ENCODE data around the gene CACNA2D4. TPM values are rescaled to one million over a fixed set of nuclear protein-coding genes. Genes with fewer than 3 reads are reported as not detected.

The CACNA2D4 gene
- total and polyA plus RNA-seq, 5 donors from 2014 or later: 2.9 to 10.4 (median 6.4) TPM

- ATAC-seq (ENCODE audit: low read depth in 2 of 2) (no peak), DNase-seq (no peak)
- Histone ChIP-seq H3K27ac (ENCODE audit: insufficient read depth, low read length, poor library complexity, severe bottlenecking) (no peak overlapping the region), H3K27me3 (ENCODE audit: control insufficient read depth, insufficient read depth, low read length) (no peaks in the 10 kb centered on the region), H3K4me3 (ENCODE audit: low read depth, low read length) (no peak overlapping the region), H3K9me3 (ENCODE audit: control insufficient read depth in 2 of 2, low read length in 2 of 2) (no peaks in the 10 kb centered on the region), H3K36me3 (ENCODE audit: control insufficient read depth, insufficient read depth, low read length) (no peaks in the 10 kb centered on the region), H3K4me1 (ENCODE audit: control insufficient read depth, insufficient read depth, low read length, poor library complexity, severe bottlenecking) (no peaks in the 10 kb centered on the region)
- no peaks in the 10 kb centered on the region for H3K4me1 Mint-ChIP-seq
- H3K4me3 Mint-ChIP-seq: no peak overlapping the region
- peaks cover 25% of the 10 kb centered on the region for H3K27me3 Mint-ChIP-seq
- H3K9me3 Mint-ChIP-seq: peaks cover 0 to 2% (median 0%) of the 10 kb centered on the region in 7 donors
- H3K27ac Mint-ChIP-seq: no peak overlapping the region
- H3K36me3 Mint-ChIP-seq: no peaks in the 10 kb centered on the region
These were observed 71.0 kb downstream of the CACNA2D4 start for GRCh38 chr12:1847411-1847810.

- peaks cover 0 to 2% (median 0%) of the 10 kb centered on the region in 7 donors for H3K9me3 Mint-ChIP-seq
- H3K4me1 Mint-ChIP-seq: no peaks in the 10 kb centered on the region
- Histone ChIP-seq H3K27me3 (ENCODE audit: control insufficient read depth, insufficient read depth, low read length) (no peaks in the 10 kb centered on the region), H3K27ac (ENCODE audit: insufficient read depth, low read length, poor library complexity, severe bottlenecking) (no peak overlapping the region), H3K36me3 (ENCODE audit: control insufficient read depth, insufficient read depth, low read length) (no peaks in the 10 kb centered on the region), H3K9me3 (ENCODE audit: control insufficient read depth in 2 of 2, low read length in 2 of 2) (no peaks in the 10 kb centered on the region), H3K4me3 (ENCODE audit: low read depth, low read length) (no peak overlapping the region), H3K4me1 (ENCODE audit: control insufficient read depth, insufficient read depth, low read length, poor library complexity, severe bottlenecking) (no peaks in the 10 kb centered on the region)
- H3K4me3 Mint-ChIP-seq: no peak overlapping the region
- no peak for DNase-seq
- no peak overlapping the region for H3K27ac Mint-ChIP-seq
- H3K36me3 Mint-ChIP-seq: no peaks in the 10 kb centered on the region
- H3K27me3 Mint-ChIP-seq: peaks cover 23% of the 10 kb centered on the region
- ATAC-seq (ENCODE audit: low read depth in 2 of 2): no peak
These were observed 71.7 kb downstream of the CACNA2D4 start for GRCh38 chr12:1846421-1847405.

GRCh38 chr12:1845886-1846285 is 72.6 kb downstream of the CACNA2D4 start:
- Mint-ChIP-seq H3K4me1 (no peaks in the 10 kb centered on the region), H3K4me3 (no peak overlapping the region), H3K27me3 (peaks cover 16% of the 10 kb centered on the region), H3K27ac (no peak overlapping the region), H3K9me3 (no peaks in the 10 kb centered on the region), H3K36me3 (no peaks in the 10 kb centered on the region)
- Histone ChIP-seq H3K4me3 (ENCODE audit: low read depth, low read length) (no peak overlapping the region), H3K4me1 (ENCODE audit: control insufficient read depth, insufficient read depth, low read length, poor library complexity, severe bottlenecking) (no peaks in the 10 kb centered on the region), H3K27ac (ENCODE audit: insufficient read depth, low read length, poor library complexity, severe bottlenecking) (no peak overlapping the region), H3K36me3 (ENCODE audit: control insufficient read depth, insufficient read depth, low read length) (no peaks in the 10 kb centered on the region), H3K27me3 (ENCODE audit: control insufficient read depth, insufficient read depth, low read length) (no peaks in the 10 kb centered on the region), H3K9me3 (ENCODE audit: control insufficient read depth in 2 of 2, low read length in 2 of 2) (no peaks in the 10 kb centered on the region)
- ATAC-seq (ENCODE audit: low read depth in 2 of 2) (no peak), DNase-seq (no peak)

- H3K27me3 Mint-ChIP-seq: peaks cover 16% of the 10 kb centered on the region
- H3K27ac Mint-ChIP-seq: no peak overlapping the region
- H3K4me1 Mint-ChIP-seq: no peaks in the 10 kb centered on the region
- no peak for ATAC-seq (ENCODE audit: low read depth in 2 of 2)
- H3K9me3 Mint-ChIP-seq: no peaks in the 10 kb centered on the region
- Histone ChIP-seq H3K4me3 (ENCODE audit: low read depth, low read length) (no peak overlapping the region), H3K27ac (ENCODE audit: insufficient read depth, low read length, poor library complexity, severe bottlenecking) (no peak overlapping the region), H3K9me3 (ENCODE audit: control insufficient read depth in 2 of 2, low read length in 2 of 2) (no peaks in the 10 kb centered on the region), H3K27me3 (ENCODE audit: control insufficient read depth, insufficient read depth, low read length) (no peaks in the 10 kb centered on the region), H3K36me3 (ENCODE audit: control insufficient read depth, insufficient read depth, low read length) (no peaks in the 10 kb centered on the region), H3K4me1 (ENCODE audit: control insufficient read depth, insufficient read depth, low read length, poor library complexity, severe bottlenecking) (no peaks in the 10 kb centered on the region)
- H3K36me3 Mint-ChIP-seq: no peaks in the 10 kb centered on the region
- no peak for DNase-seq
- H3K4me3 Mint-ChIP-seq: no peak overlapping the region
These were observed 73.0 kb downstream of the CACNA2D4 start for GRCh38 chr12:1845427-1845826.

GRCh38 chr12:1844661-1845409 is 73.6 kb downstream of the CACNA2D4 start:
- DNase-seq (no peak), ATAC-seq (ENCODE audit: low read depth in 2 of 2) (no peak)

GRCh38 chr12:1844223-1844622 is 74.2 kb downstream of the CACNA2D4 start:
- H3K4me1 Mint-ChIP-seq: no peaks in the 10 kb centered on the region
- H3K27me3 Mint-ChIP-seq: peaks cover 10% of the 10 kb centered on the region
- Histone ChIP-seq H3K27ac (ENCODE audit: insufficient read depth, low read length, poor library complexity, severe bottlenecking) (no peak overlapping the region), H3K4me3 (ENCODE audit: low read depth, low read length) (no peak overlapping the region), H3K27me3 (ENCODE audit: control insufficient read depth, insufficient read depth, low read length) (no peaks in the 10 kb centered on the region), H3K4me1 (ENCODE audit: control insufficient read depth, insufficient read depth, low read length, poor library complexity, severe bottlenecking) (no peaks in the 10 kb centered on the region), H3K36me3 (ENCODE audit: control insufficient read depth, insufficient read depth, low read length) (no peaks in the 10 kb centered on the region), H3K9me3 (ENCODE audit: control insufficient read depth in 2 of 2, low read length in 2 of 2) (no peaks in the 10 kb centered on the region)
- H3K27ac Mint-ChIP-seq: no peak overlapping the region
- ATAC-seq (ENCODE audit: low read depth in 2 of 2): no peak
- H3K36me3 Mint-ChIP-seq: no peaks in the 10 kb centered on the region
- H3K4me3 Mint-ChIP-seq: no peak overlapping the region
- DNase-seq: no peak
- no peaks in the 10 kb centered on the region for H3K9me3 Mint-ChIP-seq

More at GRCh38 chr12:1844661-1845409, 73.6 kb downstream of the CACNA2D4 start:
- H3K9me3 Mint-ChIP-seq: no peaks in the 10 kb centered on the region
- H3K4me1 ChIP-seq (ENCODE audit: control insufficient read depth, insufficient read depth, low read length, poor library complexity, severe bottlenecking): no peaks in the 10 kb centered on the region
- H3K27ac ChIP-seq (ENCODE audit: insufficient read depth, low read length, poor library complexity, severe bottlenecking): no peak overlapping the region
- no peaks in the 10 kb centered on the region for H3K36me3 ChIP-seq (ENCODE audit: control insufficient read depth, insufficient read depth, low read length)
- H3K36me3 Mint-ChIP-seq: no peaks in the 10 kb centered on the region
- H3K9me3 ChIP-seq (ENCODE audit: control insufficient read depth in 2 of 2, low read length in 2 of 2): no peaks in the 10 kb centered on the region
- H3K27me3 Mint-ChIP-seq: peaks cover 10% of the 10 kb centered on the region
- no peak overlapping the region for H3K4me3 ChIP-seq (ENCODE audit: low read depth, low read length)
- H3K4me1 Mint-ChIP-seq: no peaks in the 10 kb centered on the region
- H3K27me3 ChIP-seq (ENCODE audit: control insufficient read depth, insufficient read depth, low read length): no peaks in the 10 kb centered on the region
- no peak overlapping the region for H3K4me3 Mint-ChIP-seq
- no peak overlapping the region for H3K27ac Mint-ChIP-seq

GRCh38 chr12:1843641-1844005 is 74.8 kb downstream of the CACNA2D4 start:
- Mint-ChIP-seq H3K36me3 (no peaks in the 10 kb centered on the region), H3K4me3 (no peak overlapping the region), H3K4me1 (no peaks in the 10 kb centered on the region), H3K27me3 (peaks cover 10% of the 10 kb centered on the region), H3K9me3 (no peaks in the 10 kb centered on the region), H3K27ac (no peak overlapping the region)
- no peak overlapping the region for H3K4me3 ChIP-seq (ENCODE audit: low read depth, low read length)
- no peaks in the 10 kb centered on the region for H3K9me3 ChIP-seq (ENCODE audit: control insufficient read depth in 2 of 2, low read length in 2 of 2)
- H3K27ac ChIP-seq (ENCODE audit: insufficient read depth, low read length, poor library complexity, severe bottlenecking): no peak overlapping the region
- H3K4me1 ChIP-seq (ENCODE audit: control insufficient read depth, insufficient read depth, low read length, poor library complexity, severe bottlenecking): no peaks in the 10 kb centered on the region
- H3K27me3 ChIP-seq (ENCODE audit: control insufficient read depth, insufficient read depth, low read length): no peaks in the 10 kb centered on the region
- H3K36me3 ChIP-seq (ENCODE audit: control insufficient read depth, insufficient read depth, low read length): no peaks in the 10 kb centered on the region
- ATAC-seq (ENCODE audit: low read depth in 2 of 2): no peak
- DNase-seq: no peak
